Natural killer cell (primary cell): Measurements from ENCODE around the gene TANC1. TPM values are rescaled to one million over a fixed set of nuclear protein-coding genes. Genes with fewer than 3 reads are reported as not detected.
A peak's percentile ranks its signal among the peaks of the same experiment; 100 is the strongest.

ENCODE experiments used
- ATAC-seq, 3 donors: fragments of 150-1000 bp in 2 of 3; fragments of 200-7000 bp in 1 of 3; cut with Tn5 transposase; 1 replicate in 1 of 3; 2 replicates in 2 of 3; pipeline ENCODE4 v1.10.0; 2021; ENCODE audit warnings: mild to moderate bottlenecking in 2 of 3, moderate library complexity in 2 of 3
- DNase-seq, 2 donors: peaks; one replicate each; pipeline versions ENCODE4 v3.0.0 to v3.0.0-alpha.2; 2013 to 2021; ENCODE audit warnings: mixed read lengths in 1 of 2
- H3K27ac ChIP-seq: one replicate; pipeline ENCODE4 v1.5.1; 2013; ENCODE audit warnings: mild to moderate bottlenecking, low read length
- H3K27me3 ChIP-seq: one replicate; pipeline ENCODE4 v1.6.1; 2013; ENCODE audit warnings: low read length; ENCODE audit not compliant: control insufficient read depth, insufficient read depth
- H3K36me3 ChIP-seq: one replicate; pipeline ENCODE4 v1.6.1; 2013; ENCODE audit warnings: low read length; ENCODE audit not compliant: control insufficient read depth, insufficient read depth
- H3K4me1 ChIP-seq: one replicate; pipeline ENCODE4 v1.6.1; 2013; ENCODE audit warnings: low read length; ENCODE audit not compliant: control insufficient read depth, insufficient read depth
- H3K4me3 ChIP-seq: one replicate; pipeline ENCODE4 v1.5.1; 2013; ENCODE audit warnings: low read length
- H3K9me3 ChIP-seq: one replicate; pipeline ENCODE4 v1.6.1; 2013; ENCODE audit warnings: low read length; ENCODE audit not compliant: control insufficient read depth, insufficient read depth
- H3K27ac Mint-ChIP-seq, 2 donors: one replicate each; pipeline ENCODE4 v1.8.0; 2022; ENCODE audit warnings: mild to moderate bottlenecking in 2 of 2, mixed read lengths in 2 of 2, moderate library complexity in 1 of 2
- H3K27me3 Mint-ChIP-seq, 2 donors: one replicate each; pipeline ENCODE4 v1.8.0; 2022; ENCODE audit warnings: low read depth in 2 of 2, mixed read lengths in 2 of 2
- H3K36me3 Mint-ChIP-seq: one replicate; pipeline ENCODE4 v1.8.0; 2022; ENCODE audit warnings: mixed read lengths
- H3K4me1 Mint-ChIP-seq, 2 donors: one replicate each; pipeline ENCODE4 v1.8.0; 2022; ENCODE audit warnings: mixed read lengths in 2 of 2
- H3K4me3 Mint-ChIP-seq: one replicate; pipeline ENCODE4 v1.8.0; 2022; ENCODE audit warnings: mild to moderate bottlenecking, moderate library complexity, mixed read lengths
- H3K9me3 Mint-ChIP-seq, 2 donors: one replicate each; pipeline ENCODE4 v1.8.0; 2022; ENCODE audit warnings: mixed read lengths in 2 of 2
- CTCF ChIP-seq: fragments of 200-600 bp; IDR thresholded peaks from one replicate; pipeline ENCODE4 v1.8.0; 2022; ENCODE audit warnings: antibody characterized with exemption
- WGBS: methylation state at CpG from one replicate; pipeline ENCODE4 v1.1.7; 2013; ENCODE audit warnings: missing lambda C conversion rate; ENCODE audit not compliant: insufficient coverage; 5-methylcytosine and 5-hydroxymethylcytosine counted together
- intact Hi-C: fragments of 100-400 bp; cut with micrococcal nuclease; formaldehyde crosslinking; loops from one replicate; pipeline ENCODE4 v1.14.2; 2022
- total RNA-seq, 4 donors: library from RNA; stranded (reverse); fragments of 120-200 nt in 1 of 4; gene quantifications; one replicate each; pipeline versions ENCODE4 v1.2.3 to v1.2.4, GENCODE V29; 2013 to 2022

The TANC1 gene
- total RNA-seq, 3 donors from 2014 or later (not counting 1 experiment from before 2014, with no cell fraction given), result 0.82 to 4.2 (median 1.1) TPM

DNA sequence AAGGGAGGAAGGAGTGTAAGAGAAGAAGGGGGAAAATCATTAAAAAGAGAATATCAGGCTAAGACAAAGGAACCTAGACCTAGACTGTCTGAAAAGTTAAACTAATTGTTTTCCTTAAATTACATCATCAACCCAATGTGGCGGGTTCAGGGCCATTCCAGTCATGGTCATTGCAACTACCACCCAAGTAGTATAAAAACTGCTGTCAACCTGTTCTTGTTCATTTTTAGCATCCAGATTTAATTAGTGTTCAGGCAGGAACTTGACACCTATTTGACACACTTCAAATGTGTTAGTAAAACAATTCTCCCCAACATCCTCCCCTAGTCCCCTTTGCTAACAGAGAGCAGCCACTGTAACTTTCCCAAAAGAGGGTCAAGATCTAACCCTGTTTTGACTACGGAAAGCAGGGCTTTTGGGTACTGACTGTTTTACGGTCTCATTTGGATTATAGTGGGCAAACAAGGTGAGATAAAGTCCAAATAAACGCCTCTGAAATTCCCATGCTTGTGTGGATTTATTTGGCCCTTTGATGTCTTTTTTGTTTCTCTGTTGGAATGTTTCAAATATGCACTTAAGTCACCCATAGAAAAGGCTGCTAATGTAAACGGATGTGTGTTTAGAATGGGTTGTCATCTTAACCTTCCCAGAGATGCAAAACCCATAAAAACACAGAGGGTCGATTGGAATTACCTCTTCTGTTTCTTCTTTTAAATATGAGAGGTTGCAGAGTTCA is 19.3 kb upstream of the TANC1 start:
- Histone ChIP-seq H3K4me1 (no peaks in the 10 kb centered on the region), H3K9me3 (no peaks in the 10 kb centered on the region), H3K36me3 (no peaks in the 10 kb centered on the region), H3K4me3 (no peak overlapping the region), H3K27ac (no peak overlapping the region), H3K27me3 (no peaks in the 10 kb centered on the region)
- no peak for TF ChIP-seq CTCF
- peaks cover 0 to 2% of the 10 kb centered on the region in 2 donors for H3K27me3 Mint-ChIP-seq
- H3K9me3 Mint-ChIP-seq, result no peaks in the 10 kb centered on the region
- H3K36me3 Mint-ChIP-seq, result no peaks in the 10 kb centered on the region
- WGBS, result 91% methylated on average over 4 of the region's 6 CpGs
- DNase-seq, result no peak
- H3K4me3 Mint-ChIP-seq, result no peak overlapping the region
- H3K4me1 Mint-ChIP-seq, result peaks cover 0 to 6% of the 10 kb centered on the region in 2 donors
- no peak overlapping the region for H3K27ac Mint-ChIP-seq
- intact Hi-C loops, result no loop called here
- no peak for ATAC-seq

- Mint-ChIP-seq H3K36me3 (no peaks in the 10 kb centered on the region), H3K27ac (no peak overlapping the region), H3K9me3 (no peaks in the 10 kb centered on the region), H3K4me3 (no peak overlapping the region), H3K27me3 (peaks cover 0 to 9% of the 10 kb centered on the region in 2 donors), H3K4me1 (peaks cover 0 to 6% of the 10 kb centered on the region in 2 donors)
- DNase-seq, result no peak
- Histone ChIP-seq H3K27ac (no peak overlapping the region), H3K4me3 (no peak overlapping the region), H3K36me3 (no peaks in the 10 kb centered on the region), H3K9me3 (no peaks in the 10 kb centered on the region), H3K4me1 (no peaks in the 10 kb centered on the region), H3K27me3 (no peaks in the 10 kb centered on the region)
- ATAC-seq, result no peak
- no CpG with 5 or more reads among the region's 4 CpGs for WGBS
- no peak for TF ChIP-seq CTCF
- intact Hi-C loops, result no loop called here
Observed at GRCh38 chr2:158953454-158953853, 15.0 kb upstream of the TANC1 start.

DNA sequence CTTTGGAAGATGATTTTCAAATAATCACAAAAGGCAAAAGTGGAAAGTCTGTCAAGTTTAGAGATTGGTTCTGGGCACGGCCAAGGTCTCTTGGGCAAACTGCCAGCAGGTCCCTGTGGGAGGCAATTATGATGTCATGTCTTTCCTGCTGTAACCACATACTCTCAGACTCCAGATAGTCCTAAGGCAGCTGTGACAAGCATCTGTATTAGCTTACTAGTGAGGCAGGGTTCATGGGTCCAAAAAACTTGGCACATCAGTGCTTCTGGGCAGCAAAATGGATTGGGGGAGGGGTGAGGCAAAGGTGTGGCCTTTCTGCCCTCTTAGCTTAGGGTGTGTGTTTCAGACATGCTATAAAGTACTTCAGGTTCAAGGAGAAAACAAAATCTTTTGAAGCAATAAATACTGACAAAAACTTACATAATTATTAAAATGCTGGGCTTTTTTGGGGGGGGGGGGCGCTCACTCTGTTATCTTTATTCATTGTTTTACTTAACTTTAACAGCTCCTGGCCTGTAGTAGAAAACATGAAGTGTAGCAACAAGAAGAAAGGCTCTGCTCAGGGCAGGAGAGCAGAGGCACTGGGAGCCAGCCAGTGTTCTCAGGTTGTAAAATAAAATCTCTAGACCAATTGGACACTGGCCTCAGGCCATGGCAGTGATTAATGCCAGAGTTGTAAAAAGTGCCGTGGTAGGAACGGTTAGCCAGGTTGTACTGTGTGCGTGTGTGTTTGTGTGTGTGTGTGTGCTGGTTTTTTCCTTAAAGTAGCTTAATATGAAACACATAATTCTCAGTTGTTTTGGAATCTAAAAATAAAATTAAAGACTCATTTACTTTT is 14.3 kb upstream of the TANC1 start:
- H3K9me3 ChIP-seq, result no peaks in the 10 kb centered on the region
- no peaks in the 10 kb centered on the region for H3K36me3 Mint-ChIP-seq

More for the DNA sequence above, 14.3 kb upstream of the TANC1 start:
- no peak for ATAC-seq
- no peak overlapping the region for H3K4me3 ChIP-seq
- H3K27me3 ChIP-seq, result no peaks in the 10 kb centered on the region
- Mint-ChIP-seq H3K27me3 (peaks cover 0 to 11% of the 10 kb centered on the region in 2 donors), H3K4me1 (peaks cover 0 to 6% of the 10 kb centered on the region in 2 donors), H3K9me3 (no peaks in the 10 kb centered on the region), H3K27ac (no peak overlapping the region), H3K4me3 (no peak overlapping the region)
- H3K4me1 ChIP-seq, result no peaks in the 10 kb centered on the region
- no peak overlapping the region for H3K27ac ChIP-seq
- H3K36me3 ChIP-seq, result no peaks in the 10 kb centered on the region
- intact Hi-C loops, result no loop called here
- 71% methylated on average over 4 of the region's 5 CpGs for WGBS
- no peak for TF ChIP-seq CTCF
- peak in 1 of 2 donors; percentile 18 for DNase-seq
